Progenitor cell of endocrine pancreas (in vitro differentiated cells): ENCODE measurements around the gene MAN2A1. TPM values are rescaled to one million over a fixed set of nuclear protein-coding genes. Genes with fewer than 3 reads are reported as not detected.
A peak's percentile ranks its signal among the peaks of the same experiment; 100 is the strongest.

Experiments used
- DNase-seq: peaks from one replicate; pipeline ENCODE4 v3.0.0; 2021; ENCODE audit warnings: low spot score; ENCODE audit not compliant: unreplicated experiment
- H3K27ac Mint-ChIP-seq: 2 replicates; pipeline ENCODE4 v1.8.0; 2021; ENCODE audit warnings: mild to moderate bottlenecking, moderate library complexity, mixed read lengths
- H3K27me3 Mint-ChIP-seq: 2 replicates; pipeline ENCODE4 v1.8.0; 2021; ENCODE audit warnings: mixed read lengths
- H3K36me3 Mint-ChIP-seq: 2 replicates; pipeline ENCODE4 v1.8.0; 2022; ENCODE audit warnings: mixed read lengths; ENCODE audit not compliant: insufficient read depth
- H3K4me1 Mint-ChIP-seq: 2 replicates; pipeline ENCODE4 v1.8.0; 2021; ENCODE audit warnings: low read depth, mixed read lengths
- H3K4me3 Mint-ChIP-seq: 2 replicates; pipeline ENCODE4 v1.8.0; 2021; ENCODE audit warnings: low read depth, mild to moderate bottlenecking, moderate library complexity, mixed read lengths
- H3K9me3 Mint-ChIP-seq: 2 replicates; pipeline ENCODE4 v1.8.0; 2021; ENCODE audit warnings: low read depth, mixed read lengths
- total RNA-seq: library from RNA; stranded (reverse); gene quantifications from 2 replicates; pipeline ENCODE4 v1.2.1, GENCODE V29; 2021
- TF ChIP-seq, protein P1 (sequence below): fragments of 200-600 bp; sonication (generic); IDR thresholded peaks from one replicate; pipeline ENCODE4 v1.5.0; 2021; ENCODE audit warnings: antibody characterized with exemption, mild to moderate bottlenecking; ENCODE audit not compliant: unreplicated experiment

Gene MAN2A1
- total RNA-seq, 1 donor from 2014 or later: 41.9 TPM

DNA sequence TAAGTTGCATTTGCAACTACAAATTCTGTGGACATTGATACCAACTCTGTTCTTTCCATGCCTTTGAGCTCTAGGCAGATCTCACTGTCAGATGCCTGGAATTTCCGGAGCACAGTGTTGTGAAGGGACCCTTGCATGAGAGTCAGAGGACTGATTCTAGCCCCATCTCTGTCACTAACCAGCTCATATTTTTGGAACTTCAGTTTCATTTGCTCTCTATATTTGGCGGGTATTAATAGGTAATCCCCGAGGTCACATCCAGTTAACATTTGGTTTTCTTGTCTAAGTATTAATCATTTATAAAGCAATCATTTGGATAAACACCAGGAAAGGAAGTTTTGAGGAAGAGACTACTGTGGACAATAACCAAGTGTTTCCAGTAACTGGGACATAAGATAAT is 115.7 kb downstream of the MAN2A1 start:
- peaks cover 25% of the 10 kb centered on the region for H3K4me1 Mint-ChIP-seq

DNA sequence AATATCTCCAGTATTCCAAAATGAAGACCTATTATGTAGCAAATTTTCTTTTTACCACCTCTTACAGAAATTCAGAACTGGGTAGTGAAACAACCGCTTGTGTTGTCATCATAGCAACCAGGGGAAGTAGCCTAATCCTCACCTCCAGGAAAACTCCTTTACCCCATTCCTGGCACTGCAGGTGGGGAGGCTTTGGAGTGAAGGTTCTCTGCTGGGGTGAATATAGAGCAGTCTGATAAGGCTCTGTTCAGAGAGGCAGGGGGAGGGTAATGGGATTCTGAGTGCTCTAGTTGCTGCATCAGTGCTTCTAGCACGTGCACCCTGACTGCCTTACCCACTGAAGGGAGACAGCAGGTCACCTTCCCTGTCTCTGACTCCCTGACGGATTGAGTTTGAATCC is 116.2 kb downstream of the MAN2A1 start:
- peaks cover 25% of the 10 kb centered on the region for H3K4me1 Mint-ChIP-seq
- TF ChIP-seq, protein P1, sequence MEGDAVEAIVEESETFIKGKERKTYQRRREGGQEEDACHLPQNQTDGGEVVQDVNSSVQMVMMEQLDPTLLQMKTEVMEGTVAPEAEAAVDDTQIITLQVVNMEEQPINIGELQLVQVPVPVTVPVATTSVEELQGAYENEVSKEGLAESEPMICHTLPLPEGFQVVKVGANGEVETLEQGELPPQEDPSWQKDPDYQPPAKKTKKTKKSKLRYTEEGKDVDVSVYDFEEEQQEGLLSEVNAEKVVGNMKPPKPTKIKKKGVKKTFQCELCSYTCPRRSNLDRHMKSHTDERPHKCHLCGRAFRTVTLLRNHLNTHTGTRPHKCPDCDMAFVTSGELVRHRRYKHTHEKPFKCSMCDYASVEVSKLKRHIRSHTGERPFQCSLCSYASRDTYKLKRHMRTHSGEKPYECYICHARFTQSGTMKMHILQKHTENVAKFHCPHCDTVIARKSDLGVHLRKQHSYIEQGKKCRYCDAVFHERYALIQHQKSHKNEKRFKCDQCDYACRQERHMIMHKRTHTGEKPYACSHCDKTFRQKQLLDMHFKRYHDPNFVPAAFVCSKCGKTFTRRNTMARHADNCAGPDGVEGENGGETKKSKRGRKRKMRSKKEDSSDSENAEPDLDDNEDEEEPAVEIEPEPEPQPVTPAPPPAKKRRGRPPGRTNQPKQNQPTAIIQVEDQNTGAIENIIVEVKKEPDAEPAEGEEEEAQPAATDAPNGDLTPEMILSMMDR: no peak
- no peaks in the 10 kb centered on the region for H3K9me3 Mint-ChIP-seq
- H3K4me3 Mint-ChIP-seq: no peak overlapping the region
- no peaks in the 10 kb centered on the region for H3K27me3 Mint-ChIP-seq
- no peak for DNase-seq
- peak overlapping the region; percentile 29 for H3K27ac Mint-ChIP-seq
- H3K36me3 Mint-ChIP-seq: peaks cover 3% of the 10 kb centered on the region

More for the DNA sequence above, 115.7 kb downstream of the MAN2A1 start:
- TF ChIP-seq, protein P1: no peak
- no peak for DNase-seq
- no peaks in the 10 kb centered on the region for H3K9me3 Mint-ChIP-seq
- H3K27ac Mint-ChIP-seq: no peak overlapping the region
- H3K4me3 Mint-ChIP-seq: no peak overlapping the region
- H3K36me3 Mint-ChIP-seq: peaks cover 3% of the 10 kb centered on the region
- no peaks in the 10 kb centered on the region for H3K27me3 Mint-ChIP-seq

DNA sequence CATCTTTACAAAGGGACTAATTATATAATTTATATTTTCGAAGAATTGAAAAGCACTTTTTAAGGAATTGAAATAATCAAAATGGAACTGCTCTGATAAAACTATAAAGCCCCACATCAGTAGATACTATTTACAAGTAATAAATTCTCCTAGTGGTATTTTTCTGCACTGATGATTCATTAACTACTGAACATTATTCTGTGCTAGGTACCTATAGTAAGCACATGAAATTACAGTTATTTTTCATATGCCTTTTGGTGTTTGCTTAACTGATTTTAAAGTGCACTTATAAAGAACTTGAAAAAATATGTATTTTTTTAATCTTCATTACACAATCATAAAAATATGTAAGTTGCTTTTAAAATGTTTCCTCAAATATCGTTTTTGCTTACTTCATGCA is 123.0 kb downstream of the MAN2A1 start:
- no peak overlapping the region for H3K4me3 Mint-ChIP-seq
- TF ChIP-seq, protein P1: no peak
- H3K27ac Mint-ChIP-seq: no peak overlapping the region
- no peaks in the 10 kb centered on the region for H3K27me3 Mint-ChIP-seq
- H3K9me3 Mint-ChIP-seq: no peaks in the 10 kb centered on the region
- no peaks in the 10 kb centered on the region for H3K4me1 Mint-ChIP-seq
- no peak for DNase-seq
- H3K36me3 Mint-ChIP-seq: peaks cover 3% of the 10 kb centered on the region

DNA sequence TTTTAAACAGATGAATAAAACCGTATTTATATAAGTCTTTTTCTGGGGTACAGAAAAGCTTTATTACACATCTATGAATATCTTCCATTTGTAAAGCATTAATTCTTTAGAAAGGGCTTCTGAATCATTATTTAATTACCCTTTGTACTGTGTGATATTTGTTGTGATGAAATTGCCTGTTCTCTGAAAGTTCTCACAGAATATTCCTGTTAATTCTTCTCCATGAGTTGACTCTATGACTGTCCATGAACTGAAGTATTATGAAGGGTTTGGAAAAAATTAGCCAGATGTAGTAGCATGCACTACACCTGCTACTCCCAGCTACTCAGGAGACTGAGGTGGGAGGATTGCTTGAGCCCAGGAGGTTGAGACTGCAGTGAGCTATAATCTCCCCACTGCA is 127.0 kb downstream of the MAN2A1 start:
- peaks cover 7% of the 10 kb centered on the region for H3K36me3 Mint-ChIP-seq
- no peaks in the 10 kb centered on the region for H3K9me3 Mint-ChIP-seq
- no peak overlapping the region for H3K4me3 Mint-ChIP-seq
- no peaks in the 10 kb centered on the region for H3K27me3 Mint-ChIP-seq
- no peaks in the 10 kb centered on the region for H3K4me1 Mint-ChIP-seq
- H3K27ac Mint-ChIP-seq: no peak overlapping the region
- TF ChIP-seq, protein P1: no peak
- DNase-seq: no peak

DNA sequence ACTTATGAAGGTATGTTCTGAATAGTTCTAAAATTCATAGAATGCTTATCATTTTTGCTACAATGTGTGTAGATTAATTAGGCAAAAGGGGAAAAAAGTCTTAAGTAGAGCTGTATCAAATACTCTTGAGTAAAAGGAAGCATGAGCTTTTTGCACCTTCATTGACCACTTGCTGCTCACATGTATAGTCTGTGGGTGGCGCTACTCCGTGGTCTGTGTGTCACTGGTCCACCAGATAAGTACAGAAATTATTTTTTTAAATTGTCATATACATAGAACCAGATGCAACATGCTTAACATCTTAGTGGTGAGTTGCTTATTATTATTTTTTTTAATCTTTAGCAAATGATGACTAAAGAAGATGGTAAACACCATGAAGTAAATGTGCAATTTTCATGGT is 130.2 kb downstream of the MAN2A1 start:
- Mint-ChIP-seq H3K4me1 (no peaks in the 10 kb centered on the region), H3K9me3 (no peaks in the 10 kb centered on the region)
- TF ChIP-seq, protein P1: no peak

More for the DNA sequence above, 130.2 kb downstream of the MAN2A1 start:
- Mint-ChIP-seq H3K27me3 (no peaks in the 10 kb centered on the region), H3K27ac (no peak overlapping the region), H3K4me3 (no peak overlapping the region), H3K36me3 (peaks cover 10% of the 10 kb centered on the region)
- no peak for DNase-seq
